Heart left ventricle (tissue), 16 donors: ENCODE results near the gene PABPN1L. TPM values are rescaled to one million over a fixed set of nuclear protein-coding genes. Genes with fewer than 3 reads are reported as not detected.

Experiments used
- ATAC-seq, 4 donors: fragments of 200-7000 bp; cut with Tn5 transposase; one replicate each; pipeline ENCODE4 v1.9.1; 2020 to 2022; ENCODE audit warnings: moderate library complexity in 4 of 4, mild to moderate bottlenecking in 3 of 4, moderate number of reproducible peaks in 1 of 4
- DNase-seq, 5 donors: peaks; one replicate each; pipeline ENCODE4 v3.0.0-alpha.2; 2020
- H3K27ac ChIP-seq, 12 donors: fragments of 200-600 bp; sonication (generic) in 4 of 12; one replicate each; pipeline versions ENCODE4 v1.5.0 to v1.8.0; 2016 to 2022; ENCODE audit warnings: mild to moderate bottlenecking in 2 of 12
- H3K27me3 ChIP-seq, 9 donors: fragments of 200-600 bp; sonication (generic) in 2 of 9; one replicate each; pipeline versions ENCODE4 v1.5.1 to v1.8.0; 2016 to 2022; ENCODE audit warnings: mild to moderate bottlenecking in 3 of 9
- H3K36me3 ChIP-seq, 9 donors: fragments of 200-600 bp; sonication (generic) in 2 of 9; one replicate each; pipeline versions ENCODE4 v1.5.0 to v1.8.0; 2018 to 2022; ENCODE audit warnings: mild to moderate bottlenecking in 2 of 9
- H3K4me1 ChIP-seq, 12 donors: fragments of 200-600 bp; sonication (generic) in 4 of 12; one replicate each; pipeline versions ENCODE4 v1.5.0 to v1.8.0; 2016 to 2022; ENCODE audit warnings: mild to moderate bottlenecking in 3 of 12
- H3K4me3 ChIP-seq, 12 donors: fragments of 200-600 bp; sonication (generic) in 4 of 12; one replicate each; pipeline versions ENCODE4 v1.5.0 to v1.8.0; 2017 to 2022; ENCODE audit warnings: mild to moderate bottlenecking in 9 of 12, moderate library complexity in 4 of 12
- H3K9me3 ChIP-seq, 12 donors: fragments of 200-600 bp; sonication (generic) in 4 of 12; one replicate each; pipeline versions ENCODE4 v1.5.0 to v1.8.0; 2016 to 2022; ENCODE audit warnings: mild to moderate bottlenecking in 1 of 12
- POLR2A ChIP-seq, 2 donors: fragments of 450-650 bp; IDR thresholded peaks; one replicate each; pipeline ENCODE4 v1.6.1; 2017; ENCODE audit warnings: antibody characterized with exemption in 2 of 2, mild to moderate bottlenecking in 2 of 2, moderate library complexity in 2 of 2
- WGBS, 4 donors: extraction: QIAGEN DNeasy Blood & Tissue Kit in 2 of 4; methylation state at CpG; one replicate each; pipeline versions ENCODE4 v1.1.5 to v1.1.7; 2013 to 2018; 5-methylcytosine and 5-hydroxymethylcytosine counted together
- intact Hi-C, 10 donors: fragments of 100-400 bp; cut with DNase I; formaldehyde crosslinking; loops; one replicate each; pipeline versions ENCODE4 v1.11.1 to v1.14.2; 2022
- polyA plus RNA-seq, 2 donors: library from polyadenylated mRNA; stranded (reverse); fragments of 200-250 nt; gene quantifications; one replicate each; pipeline ENCODE4 v1.2.3, GENCODE V29; 2013
- total RNA-seq, 9 donors: library from RNA; depleted of rRNA in 2 of 9; stranded (reverse); fragments of >200 nt in 2 of 9; fragmentation: NEBNext Ultra II Directional in 3 of 9; extraction: Animal tissue kit (Norgen Biotek cat#: 25700) in 3 of 9; gene quantifications; one replicate each; pipeline versions ENCODE4 v1.1.0 to v1.2.4, GENCODE V29; 2016 to 2023
- TF ChIP-seq, protein P1 (sequence below), 12 donors: fragments of 200-600 bp; sonication (generic) in 4 of 12; IDR thresholded peaks; one replicate each; pipeline versions ENCODE4 v1.5.0 to v1.8.0; 2018 to 2022; ENCODE audit warnings: antibody characterized with exemption in 12 of 12, mild to moderate bottlenecking in 5 of 12
- donor health status: ischemic (EF 13 %, LVEDD 7.1; RV severe dilation, severe dysfunction).
- donor health status: healthy with polysubstance abuse.
- donor health status: DM: no; HTN: yes; CAD: no.
- donor health status: DM: no; HTN: no; CAD: no.
- donor health status: ischemic (EF 25% LVEDD 6.9; RV normal size, moderate dysfunction).
- donor health status: ischemic (EF 25% LVEDD 5.7; RV mildly dilated, moderate dysfunction).
- donor health status: healthy.
- donor health status: DM: yes; HTN: yes; CAD: no.
- donor health status: ischemic (EF 35%, LVEDD 5.7; RV mildly dilated, moderate dysfunction).
- donor health status: nonischemic (EF 11% LVEDD 7.7; RV severe dilation, severe dysfunction).
- donor health status: DM: yes; HTN: yes; CAD: no.
- donor health status: PGD.
- donor health status: ischemic (EF 29% LVEDD 5.4; RV normal size, mild dysfunction).
- donor health status: nonischemic (EF 23%, LVEDD 6.1; RV moderate dilation, normal function).

Gene PABPN1L
- total and polyA plus RNA-seq, 11 donors, result not detected

DNA sequence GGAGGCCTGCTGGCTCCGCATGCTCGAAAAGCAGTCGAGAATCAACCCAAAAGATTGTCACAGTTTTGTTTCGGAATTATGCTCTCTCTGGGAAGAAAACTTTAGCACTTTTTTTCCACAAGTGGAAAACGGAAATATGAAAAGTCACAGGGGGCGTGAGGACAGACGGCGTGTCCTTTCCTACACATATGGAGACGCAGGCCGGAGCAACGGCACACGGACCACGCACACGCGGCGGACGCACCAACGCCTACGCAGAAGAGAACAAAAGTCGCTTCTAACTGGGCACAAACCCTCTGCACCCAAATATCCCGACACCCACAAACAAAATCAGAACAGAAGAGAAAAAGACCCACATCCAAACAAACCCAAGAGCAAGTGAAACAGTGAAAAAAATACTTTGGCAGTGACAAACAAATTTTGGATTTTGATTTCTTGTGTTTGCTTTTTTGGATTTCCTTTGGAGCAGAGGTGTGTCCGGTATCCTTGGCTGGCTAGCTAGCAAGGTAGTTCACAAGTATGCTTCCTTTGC, 9.3 kb upstream of the PABPN1L start:
- WGBS, 4 donors, result 92 to 94% (median 93%) methylated on average over 22 of the region's 22 CpGs
- Histone ChIP-seq H3K4me3 (no peak overlapping the region), H3K9me3 (no peaks in the 10 kb centered on the region), H3K27ac (no peak overlapping the region), H3K4me1 (peaks cover 0 to 12% (median 3%) of the 10 kb centered on the region in 12 donors), H3K36me3 (peaks cover 0 to 31% (median 24%) of the 10 kb centered on the region in 9 donors), H3K27me3 (peaks cover 0 to 10% (median 0%) of the 10 kb centered on the region in 9 donors)
- intact Hi-C loops, result no loop called here
- no peak for DNase-seq
- no peak for ATAC-seq
- no peak for TF ChIP-seq POLR2A (IDR thresholded peaks at IDR 0.05)
- TF ChIP-seq, protein P1, sequence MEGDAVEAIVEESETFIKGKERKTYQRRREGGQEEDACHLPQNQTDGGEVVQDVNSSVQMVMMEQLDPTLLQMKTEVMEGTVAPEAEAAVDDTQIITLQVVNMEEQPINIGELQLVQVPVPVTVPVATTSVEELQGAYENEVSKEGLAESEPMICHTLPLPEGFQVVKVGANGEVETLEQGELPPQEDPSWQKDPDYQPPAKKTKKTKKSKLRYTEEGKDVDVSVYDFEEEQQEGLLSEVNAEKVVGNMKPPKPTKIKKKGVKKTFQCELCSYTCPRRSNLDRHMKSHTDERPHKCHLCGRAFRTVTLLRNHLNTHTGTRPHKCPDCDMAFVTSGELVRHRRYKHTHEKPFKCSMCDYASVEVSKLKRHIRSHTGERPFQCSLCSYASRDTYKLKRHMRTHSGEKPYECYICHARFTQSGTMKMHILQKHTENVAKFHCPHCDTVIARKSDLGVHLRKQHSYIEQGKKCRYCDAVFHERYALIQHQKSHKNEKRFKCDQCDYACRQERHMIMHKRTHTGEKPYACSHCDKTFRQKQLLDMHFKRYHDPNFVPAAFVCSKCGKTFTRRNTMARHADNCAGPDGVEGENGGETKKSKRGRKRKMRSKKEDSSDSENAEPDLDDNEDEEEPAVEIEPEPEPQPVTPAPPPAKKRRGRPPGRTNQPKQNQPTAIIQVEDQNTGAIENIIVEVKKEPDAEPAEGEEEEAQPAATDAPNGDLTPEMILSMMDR (IDR thresholded peaks at IDR 0.05), result no peak

DNA sequence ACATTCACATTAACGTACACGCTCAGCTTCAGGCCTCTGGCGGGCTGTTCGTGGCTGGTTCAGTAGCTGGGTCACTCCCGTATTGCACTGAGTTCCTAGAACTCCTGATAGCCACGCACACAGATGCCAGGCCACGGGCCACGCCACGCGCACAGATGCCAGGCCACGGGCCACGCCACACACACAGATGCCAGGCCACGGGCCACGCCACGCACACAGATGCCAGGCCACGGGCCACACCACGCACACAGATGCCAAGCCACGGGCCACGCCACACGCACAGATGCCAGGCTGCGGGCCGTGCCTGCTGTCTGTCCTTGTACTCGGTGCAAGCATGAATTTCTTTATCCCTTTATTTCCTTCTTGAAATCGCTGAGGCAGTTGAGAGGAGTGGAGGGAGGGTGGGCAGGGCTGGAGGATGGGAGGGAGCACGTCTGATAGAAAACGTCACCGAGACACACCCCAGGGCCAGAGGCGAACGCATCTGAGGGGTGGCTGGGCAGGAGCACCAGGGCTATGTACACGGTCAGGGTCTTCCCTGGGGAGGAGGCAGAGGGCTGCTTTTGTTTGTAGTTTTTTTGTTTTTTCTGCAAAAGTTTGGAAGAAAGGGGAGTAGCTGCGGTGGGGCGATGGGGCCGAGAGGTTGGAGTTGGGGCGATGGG, 8.6 kb upstream of the PABPN1L start:
- H3K36me3 ChIP-seq, result peaks cover 0 to 27% (median 19%) of the 10 kb centered on the region in 9 donors
- intact Hi-C loops, result no loop called here
- peaks cover 0 to 19% (median 5%) of the 10 kb centered on the region in 12 donors for H3K4me1 ChIP-seq
- H3K4me3 ChIP-seq, result no peak overlapping the region
- ATAC-seq, result no peak
- TF ChIP-seq, protein P1 (IDR thresholded peaks at IDR 0.05), result no peak
- no peak for TF ChIP-seq POLR2A (IDR thresholded peaks at IDR 0.05)
- H3K9me3 ChIP-seq, result no peaks in the 10 kb centered on the region
- no peak overlapping the region for H3K27ac ChIP-seq
- no peak for DNase-seq
- H3K27me3 ChIP-seq, result peaks cover 0 to 13% (median 0%) of the 10 kb centered on the region in 9 donors
- WGBS, 4 donors, result 89 to 93% (median 91%) methylated on average over 31 to 34 of the region's 34 CpGs

DNA sequence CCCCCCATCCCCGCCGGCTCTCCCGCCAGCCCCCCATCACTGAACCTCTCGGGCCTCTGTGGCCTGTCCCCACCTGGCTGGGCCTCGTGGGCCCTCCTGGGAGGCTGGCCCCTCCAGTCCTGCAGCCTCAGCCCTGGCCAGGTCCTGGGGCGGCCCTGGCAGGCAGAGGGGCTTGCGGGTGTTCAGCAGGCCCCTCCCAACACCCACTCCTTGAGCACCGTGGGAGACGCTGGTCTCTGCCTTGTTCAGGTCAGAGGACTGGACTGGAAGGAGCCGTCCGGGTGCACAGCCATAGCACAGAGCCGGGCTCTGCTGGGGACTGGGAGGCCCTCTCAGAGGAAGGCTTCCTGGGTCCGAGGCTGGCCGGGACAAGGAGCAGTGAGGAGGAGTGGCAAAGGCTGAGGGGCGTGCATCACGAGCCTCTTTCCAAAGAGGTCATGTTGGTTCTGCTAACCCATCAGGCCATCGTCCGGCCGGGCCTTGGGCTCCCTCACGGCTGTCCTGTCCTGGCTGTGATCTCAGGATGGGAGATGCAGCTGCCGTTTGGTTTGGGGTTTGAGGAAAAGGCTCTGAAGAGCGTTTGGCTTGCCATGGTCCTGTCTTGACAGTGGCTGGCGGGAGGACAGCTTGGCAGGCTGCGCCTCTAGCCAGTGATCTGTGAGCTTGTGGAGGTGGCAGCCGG, 6.3 kb upstream of the PABPN1L start:
- H3K36me3 ChIP-seq, result peaks cover 0 to 12% (median 4%) of the 10 kb centered on the region in 9 donors
- H3K4me3 ChIP-seq, result no peak overlapping the region
- H3K9me3 ChIP-seq, result no peaks in the 10 kb centered on the region
- no peak for ATAC-seq
- TF ChIP-seq POLR2A (IDR thresholded peaks at IDR 0.05), result no peak
- TF ChIP-seq, protein P1 (IDR thresholded peaks at IDR 0.05), result no peak
- WGBS, 4 donors, result 63 to 72% (median 69%) methylated on average over 18 to 25 of the region's 25 CpGs
- no peak for DNase-seq
- H3K27ac ChIP-seq, result no peak overlapping the region
- H3K4me1 ChIP-seq, result peaks cover 0 to 21% (median 5%) of the 10 kb centered on the region in 12 donors
- peaks cover 0 to 13% (median 0%) of the 10 kb centered on the region in 9 donors for H3K27me3 ChIP-seq
- intact Hi-C loops, result no loop called here
